Naive thymus-derived CD4-positive, alpha-beta T cell (primary cell): ENCODE data around the gene GALNT10. TPM values are rescaled to one million over a fixed set of nuclear protein-coding genes. Genes with fewer than 3 reads are reported as not detected.

Experiments used
- ATAC-seq: fragments of 150-1000 bp; cut with Tn5 transposase; 2 replicates; pipeline ENCODE4 v1.10.0; 2021; ENCODE audit warnings: mild to moderate bottlenecking, moderate library complexity
- CTCF ChIA-PET: fragments of 350-600 bp; sonication (Branson Sonifier 250); formaldehyde crosslinking; loops from one replicate; lab custom pipeline; 2021; ENCODE audit warnings: antibody characterized with exemption; lab: Charles Lee
- POLR2A ChIA-PET: fragments of 350-600 bp; sonication (Branson Sonifier 250); formaldehyde crosslinking; loops from one replicate; lab custom pipeline; 2021; ENCODE audit warnings: antibody characterized with exemption, inconsistent platforms; lab: Charles Lee
- DNase-seq, 9 donors: peaks; one replicate each; pipeline versions ENCODE4 v3.0.0 to v3.0.0-alpha.2; 2020 to 2022; ENCODE audit warnings: mixed read lengths in 1 of 9
- H3K27ac ChIP-seq: one replicate; pipeline ENCODE4 v1.7.0; 2013; ENCODE audit warnings: mild to moderate bottlenecking, low read depth, low read length, moderate library complexity
- H3K27me3 ChIP-seq, 2 donors: one replicate each; pipeline ENCODE4 v1.7.0; 2013; ENCODE audit warnings: low read length in 2 of 2, mild to moderate bottlenecking in 2 of 2, moderate library complexity in 2 of 2; ENCODE audit not compliant: control insufficient read depth in 2 of 2, insufficient read depth in 2 of 2
- H3K36me3 ChIP-seq, 3 experiments: 1 replicate in 2 of 3; 2 replicates in 1 of 3; pipeline ENCODE4 v1.7.0; 2013; ENCODE audit warnings: low read length in 3 of 3, mild to moderate bottlenecking in 3 of 3, moderate library complexity in 1 of 3; ENCODE audit not compliant: insufficient read depth in 3 of 3, control insufficient read depth in 2 of 3
- H3K4me1 ChIP-seq, 2 donors: one replicate each; pipeline ENCODE4 v1.7.0; 2013; ENCODE audit warnings: low read length in 2 of 2, mild to moderate bottlenecking in 2 of 2, moderate library complexity in 1 of 2; ENCODE audit not compliant: control insufficient read depth in 2 of 2, insufficient read depth in 2 of 2
- H3K4me3 ChIP-seq: 2 replicates; pipeline ENCODE4 v1.7.0; 2013; ENCODE audit warnings: mild to moderate bottlenecking, low read length
- H3K9me3 ChIP-seq, 3 experiments: 1 replicate in 2 of 3; 2 replicates in 1 of 3; pipeline ENCODE4 v1.7.0; 2013; ENCODE audit warnings: low read length in 3 of 3; ENCODE audit not compliant: control insufficient read depth in 2 of 3
- H3K27ac Mint-ChIP-seq, 9 donors: one replicate each; pipeline ENCODE4 v1.8.0; 2020 to 2022; ENCODE audit warnings: mixed read lengths in 9 of 9, mild to moderate bottlenecking in 8 of 9, moderate library complexity in 5 of 9, inconsistent platforms in 2 of 9
- H3K27me3 Mint-ChIP-seq, 5 donors: one replicate each; pipeline ENCODE4 v1.8.0; 2021 to 2022; ENCODE audit warnings: mixed read lengths in 5 of 5, mild to moderate bottlenecking in 1 of 5
- H3K36me3 Mint-ChIP-seq, 5 donors: one replicate each; pipeline ENCODE4 v1.8.0; 2020 to 2022; ENCODE audit warnings: mixed read lengths in 5 of 5, mild to moderate bottlenecking in 3 of 5, inconsistent platforms in 1 of 5
- H3K4me1 Mint-ChIP-seq, 7 donors: one replicate each; pipeline ENCODE4 v1.8.0; 2020 to 2022; ENCODE audit warnings: mixed read lengths in 7 of 7, mild to moderate bottlenecking in 3 of 7, inconsistent platforms in 1 of 7
- H3K4me3 Mint-ChIP-seq, 10 donors: one replicate each; pipeline ENCODE4 v1.8.0; 2020 to 2022; ENCODE audit warnings: mild to moderate bottlenecking in 10 of 10, mixed read lengths in 10 of 10, moderate library complexity in 6 of 10, inconsistent platforms in 2 of 10
- H3K9me3 Mint-ChIP-seq, 11 donors: one replicate each; pipeline ENCODE4 v1.8.0; 2020 to 2022; ENCODE audit warnings: mixed read lengths in 11 of 11, mild to moderate bottlenecking in 4 of 11, inconsistent platforms in 1 of 11, moderate library complexity in 1 of 11
- intact Hi-C, 2 donors: fragments of 100-400 bp; cut with micrococcal nuclease; formaldehyde crosslinking; loops; one replicate each; pipeline ENCODE4 v1.15.1; 2023
- polyA plus RNA-seq, 2 donors: library from polyadenylated mRNA; unstranded; fragments of 300-500 nt; fragmentation: Illumina TruSeq; gene quantifications; one replicate each; pipeline ENCODE4 v1.2.3, GENCODE V29; 2021
- total RNA-seq, 6 experiments: library from RNA in 5 of 6; stranded (reverse) in 5 of 6; gene quantifications; 1 replicate in 5 of 6; 2 replicates in 1 of 6; pipeline ENCODE4 v1.2.3 and lab custom pipeline; 2021 to 2026

The GALNT10 gene
- total and polyA plus RNA-seq, 7 experiments from 2014 or later, result 6.2 to 56.4 (median 24.8) TPM

DNA sequence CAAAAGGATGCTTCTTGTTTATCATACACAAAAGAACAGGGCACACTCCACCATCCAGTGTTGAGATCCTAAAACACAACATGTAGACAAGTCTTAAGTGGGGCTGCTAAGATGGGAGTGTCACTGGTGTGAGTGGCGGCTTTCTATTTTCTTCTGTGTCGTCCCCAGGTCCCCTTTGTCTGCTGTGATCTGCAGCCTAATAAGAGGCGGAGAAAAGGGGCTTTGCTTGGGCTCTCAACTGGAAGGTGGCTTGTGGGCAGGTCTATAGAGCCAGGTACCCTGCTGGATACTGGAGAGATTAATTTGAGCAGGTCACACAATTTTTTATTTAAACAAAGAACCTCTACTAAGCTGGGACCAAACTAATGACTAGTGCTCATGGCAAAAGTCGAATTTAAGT lies 129.2 kb downstream of the GALNT10 start:
- POLR2A ChIA-PET, result no interaction called here
- Mint-ChIP-seq H3K4me1 (peaks cover 0 to 8% (median 0%) of the 10 kb centered on the region in 7 donors), H3K27ac (no peak overlapping the region), H3K9me3 (no peaks in the 10 kb centered on the region), H3K4me3 (no peak overlapping the region), H3K36me3 (peaks cover 8 to 55% (median 18%) of the 10 kb centered on the region in 5 donors), H3K27me3 (no peaks in the 10 kb centered on the region)
- no peaks in the 10 kb centered on the region for H3K9me3 ChIP-seq
- H3K4me3 ChIP-seq, result no peak overlapping the region
- CTCF ChIA-PET, result no interaction called here
- H3K36me3 ChIP-seq, result peaks cover 0 to 3% (median 0%) of the 10 kb centered on the region in 3 experiments
- H3K4me1 ChIP-seq, result no peaks in the 10 kb centered on the region
- no peak overlapping the region for H3K27ac ChIP-seq
- ATAC-seq (no peak), DNase-seq (no peak)
- intact Hi-C loops, result no loop called here
- no peaks in the 10 kb centered on the region for H3K27me3 ChIP-seq

- H3K9me3 ChIP-seq, result no peaks in the 10 kb centered on the region
- H3K9me3 Mint-ChIP-seq, result no peaks in the 10 kb centered on the region
- H3K4me1 Mint-ChIP-seq, result peaks cover 0 to 8% (median 0%) of the 10 kb centered on the region in 7 donors
- ATAC-seq (no peak), DNase-seq (no peak)
- ChIA-PET POLR2A (no interaction called here), CTCF (no interaction called here)
- H3K4me1 ChIP-seq, result no peaks in the 10 kb centered on the region
- H3K27me3 Mint-ChIP-seq, result no peaks in the 10 kb centered on the region
- peaks cover 7 to 52% (median 18%) of the 10 kb centered on the region in 5 donors for H3K36me3 Mint-ChIP-seq
- H3K27ac Mint-ChIP-seq, result peak overlapping the region in 1 of 9 donors; percentile 32
- H3K27ac ChIP-seq, result no peak overlapping the region
- no peak overlapping the region for H3K4me3 ChIP-seq
- intact Hi-C loops, result no loop called here
- no peaks in the 10 kb centered on the region for H3K27me3 ChIP-seq
- peaks cover 0 to 3% (median 0%) of the 10 kb centered on the region in 3 experiments for H3K36me3 ChIP-seq
- H3K4me3 Mint-ChIP-seq, result no peak overlapping the region
Measured at GRCh38 chr5:154320224-154321089, 129.9 kb downstream of the GALNT10 start.

DNA sequence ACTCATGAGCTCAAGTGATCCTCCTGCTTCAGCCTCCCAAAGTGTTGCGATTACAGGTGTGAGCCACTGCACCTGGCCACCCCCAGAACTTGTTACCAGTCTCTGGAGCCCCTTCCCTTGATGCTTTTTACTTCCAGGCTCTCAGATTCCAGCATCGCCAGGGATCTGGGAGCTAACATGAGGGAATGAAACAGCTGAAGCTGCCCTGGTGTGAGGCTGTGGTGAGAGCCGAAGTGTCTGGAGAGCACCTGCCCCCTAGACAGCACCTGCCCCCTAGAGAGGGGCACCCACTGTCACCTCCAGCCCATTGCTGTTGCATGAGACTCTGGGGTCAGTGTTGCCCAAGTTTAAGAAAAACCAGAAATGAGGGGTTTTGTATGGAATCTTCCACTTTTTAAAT lies 131.0 kb downstream of the GALNT10 start:
- Histone ChIP-seq H3K4me3 (no peak overlapping the region), H3K27ac (no peak overlapping the region), H3K9me3 (no peaks in the 10 kb centered on the region), H3K36me3 (peaks cover 0 to 3% (median 0%) of the 10 kb centered on the region in 3 experiments), H3K27me3 (no peaks in the 10 kb centered on the region), H3K4me1 (no peaks in the 10 kb centered on the region)
- Mint-ChIP-seq H3K27me3 (no peaks in the 10 kb centered on the region), H3K36me3 (peaks cover 6 to 50% (median 18%) of the 10 kb centered on the region in 5 donors), H3K4me3 (no peak overlapping the region), H3K4me1 (peaks cover 0 to 8% (median 0%) of the 10 kb centered on the region in 7 donors), H3K27ac (peak overlapping the region in 1 of 9 donors; percentile 30), H3K9me3 (no peaks in the 10 kb centered on the region)
- ChIA-PET POLR2A (no interaction called here), CTCF (no interaction called here)
- intact Hi-C loops, result no loop called here
- DNase-seq, result no peak
- no peak for ATAC-seq

DNA sequence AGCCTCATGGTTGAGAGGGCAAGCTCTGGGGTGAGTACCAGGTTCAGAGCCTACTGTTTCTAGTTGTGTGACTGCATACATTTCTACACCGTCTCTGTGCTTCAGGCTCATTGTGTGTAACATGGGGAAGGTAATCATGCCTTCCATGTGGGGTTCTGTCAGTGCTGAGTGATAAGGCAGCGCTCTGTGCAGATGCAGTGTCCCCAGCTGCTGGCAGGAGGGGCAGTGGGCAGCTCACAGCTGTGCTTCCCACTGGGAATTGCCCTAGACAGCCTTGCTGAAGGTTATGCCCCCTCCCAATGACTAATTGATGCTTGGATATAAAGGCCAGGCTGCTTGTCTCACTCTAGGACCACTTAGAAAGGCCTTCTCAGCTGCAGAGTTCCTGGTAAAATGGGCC lies 133.5 kb downstream of the GALNT10 start:
- Histone ChIP-seq H3K4me1 (no peaks in the 10 kb centered on the region), H3K36me3 (peaks cover 0 to 3% (median 0%) of the 10 kb centered on the region in 3 experiments), H3K9me3 (no peaks in the 10 kb centered on the region), H3K4me3 (no peak overlapping the region), H3K27ac (no peak overlapping the region), H3K27me3 (no peaks in the 10 kb centered on the region)
- H3K27me3 Mint-ChIP-seq, result no peaks in the 10 kb centered on the region
- peaks cover 6 to 44% (median 16%) of the 10 kb centered on the region in 5 donors for H3K36me3 Mint-ChIP-seq
- POLR2A ChIA-PET, result interaction anchor here (0.6 kb wide), 1 partner anchor 22 kb away, joined by 3 read pairs; no protein-coding TSS in a partner anchor
- no peak for ATAC-seq
- CTCF ChIA-PET, result no interaction called here
- H3K27ac Mint-ChIP-seq, result no peak overlapping the region
- H3K4me1 Mint-ChIP-seq, result peaks cover 0 to 4% (median 0%) of the 10 kb centered on the region in 7 donors
- no peak for DNase-seq
- H3K4me3 Mint-ChIP-seq, result no peak overlapping the region
- intact Hi-C loops, result no loop called here
- H3K9me3 Mint-ChIP-seq, result no peaks in the 10 kb centered on the region

- DNase-seq, result no peak
- ChIA-PET POLR2A (no interaction called here), CTCF (no interaction called here)
- intact Hi-C loops, result no loop called here
- Histone ChIP-seq H3K9me3 (no peaks in the 10 kb centered on the region), H3K4me3 (no peak overlapping the region), H3K27ac (no peak overlapping the region), H3K27me3 (no peaks in the 10 kb centered on the region), H3K36me3 (peaks cover 0 to 8% (median 0%) of the 10 kb centered on the region in 3 experiments), H3K4me1 (no peaks in the 10 kb centered on the region)
- no peak overlapping the region for H3K27ac Mint-ChIP-seq
- H3K27me3 Mint-ChIP-seq, result no peaks in the 10 kb centered on the region
- H3K4me3 Mint-ChIP-seq, result no peak overlapping the region
- H3K36me3 Mint-ChIP-seq, result peaks cover 6 to 52% (median 16%) of the 10 kb centered on the region in 5 donors
- no peak for ATAC-seq
- H3K4me1 Mint-ChIP-seq, result peaks cover 0 to 5% (median 0%) of the 10 kb centered on the region in 7 donors
- no peaks in the 10 kb centered on the region for H3K9me3 Mint-ChIP-seq
Measured at GRCh38 chr5:154325566-154325965, 135.0 kb downstream of the GALNT10 start.

- CTCF ChIA-PET, result no interaction called here
- no peak overlapping the region for H3K4me3 Mint-ChIP-seq
- no peak overlapping the region for H3K27ac Mint-ChIP-seq
Measured at GRCh38 chr5:154329062-154329461, 138.5 kb downstream of the GALNT10 start.

More at GRCh38 chr5:154329062-154329461, 138.5 kb downstream of the GALNT10 start:
- no peaks in the 10 kb centered on the region for H3K4me1 ChIP-seq
- peaks cover 7 to 52% (median 24%) of the 10 kb centered on the region in 5 donors for H3K36me3 Mint-ChIP-seq
- no peak overlapping the region for H3K4me3 ChIP-seq
- peaks cover 0 to 22% (median 4%) of the 10 kb centered on the region in 3 experiments for H3K36me3 ChIP-seq
- H3K9me3 ChIP-seq, result no peaks in the 10 kb centered on the region
- ATAC-seq (no peak), DNase-seq (no peak)
- H3K27me3 Mint-ChIP-seq, result no peaks in the 10 kb centered on the region
- intact Hi-C loops, result no loop called here
- no peak overlapping the region for H3K27ac ChIP-seq
- no peaks in the 10 kb centered on the region for H3K9me3 Mint-ChIP-seq
- no peaks in the 10 kb centered on the region for H3K27me3 ChIP-seq
- POLR2A ChIA-PET, result no interaction called here
- peaks cover 0 to 1% (median 0%) of the 10 kb centered on the region in 7 donors for H3K4me1 Mint-ChIP-seq
